ENCODE data around the gene MGAT1.

GRCh38 chr5:180804129-180804618 lies 1.6 kb upstream of the MGAT1 start:
- TF ChIP-seq, protein P1, sequence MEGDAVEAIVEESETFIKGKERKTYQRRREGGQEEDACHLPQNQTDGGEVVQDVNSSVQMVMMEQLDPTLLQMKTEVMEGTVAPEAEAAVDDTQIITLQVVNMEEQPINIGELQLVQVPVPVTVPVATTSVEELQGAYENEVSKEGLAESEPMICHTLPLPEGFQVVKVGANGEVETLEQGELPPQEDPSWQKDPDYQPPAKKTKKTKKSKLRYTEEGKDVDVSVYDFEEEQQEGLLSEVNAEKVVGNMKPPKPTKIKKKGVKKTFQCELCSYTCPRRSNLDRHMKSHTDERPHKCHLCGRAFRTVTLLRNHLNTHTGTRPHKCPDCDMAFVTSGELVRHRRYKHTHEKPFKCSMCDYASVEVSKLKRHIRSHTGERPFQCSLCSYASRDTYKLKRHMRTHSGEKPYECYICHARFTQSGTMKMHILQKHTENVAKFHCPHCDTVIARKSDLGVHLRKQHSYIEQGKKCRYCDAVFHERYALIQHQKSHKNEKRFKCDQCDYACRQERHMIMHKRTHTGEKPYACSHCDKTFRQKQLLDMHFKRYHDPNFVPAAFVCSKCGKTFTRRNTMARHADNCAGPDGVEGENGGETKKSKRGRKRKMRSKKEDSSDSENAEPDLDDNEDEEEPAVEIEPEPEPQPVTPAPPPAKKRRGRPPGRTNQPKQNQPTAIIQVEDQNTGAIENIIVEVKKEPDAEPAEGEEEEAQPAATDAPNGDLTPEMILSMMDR (conservative IDR thresholded peaks at IDR 0.05 in 1 of 2, IDR thresholded peaks at IDR 0.05 in 1 of 2; ENCODE audit: extremely low read depth in 1 of 2, insufficient read depth in 1 of 2, low read depth in 1 of 2, low read length in 2 of 2): no peak
- no peak for TF ChIP-seq EZH2 (IDR thresholded peaks at IDR 0.05; ENCODE audit: borderline replicate concordance, low read length)

Measured in mammary epithelial cell (primary cell).